Keratinocyte (primary cell): ENCODE measurements around the gene SNCG. TPM values are rescaled to one million over a fixed set of nuclear protein-coding genes. Genes with fewer than 3 reads are reported as not detected.
"Not testable (repeated sequence)": the region's sequence is repeated elsewhere in the genome, so short reads cannot be mapped to it uniquely, and the experiment has no call there.

ENCODE experiments used
- DNase-seq: peaks from one replicate; pipeline ENCODE4 v3.0.0-alpha.2; 2011; ENCODE audit warnings: low read depth, missing footprints, low spot score
- FAIRE-seq: peaks from 2 replicates; lab custom pipeline; 2011; peaks lifted over from hg19 to GRCh38; lab: Jason Lieb, UNC
- H2AFZ ChIP-seq: 2 replicates; pipeline ENCODE4 v1.6.0; 2012; ENCODE audit warnings: low read length, control low read depth, inconsistent platforms; ENCODE audit not compliant: control insufficient read depth
- H3K27ac ChIP-seq: 2 replicates; pipeline ENCODE4 v1.5.1; 2011; ENCODE audit warnings: low read length; ENCODE audit not compliant: control insufficient read depth, insufficient read depth
- H3K27me3 ChIP-seq: 3 replicates; pipeline ENCODE4 v1.6.0; 2011; ENCODE audit warnings: low read length; ENCODE audit not compliant: control insufficient read depth, insufficient read depth; ENCODE audit errors: extremely low read depth
- H3K36me3 ChIP-seq, 2 experiments: 2 replicates in 1 of 2; 3 replicates in 1 of 2; pipeline ENCODE4 v1.5.1; 2011; ENCODE audit warnings: low read length in 2 of 2, mild to moderate bottlenecking in 1 of 2; ENCODE audit not compliant: control insufficient read depth in 2 of 2, insufficient read depth in 2 of 2; ENCODE audit errors: extremely low read depth in 1 of 2
- H3K4me1 ChIP-seq: 3 replicates; pipeline ENCODE4 v1.5.1; 2011; ENCODE audit warnings: low read length; ENCODE audit not compliant: control insufficient read depth, insufficient read depth; ENCODE audit errors: extremely low read depth
- H3K4me2 ChIP-seq: 3 replicates; pipeline ENCODE4 v1.6.0; 2011; ENCODE audit warnings: low read depth, low read length; ENCODE audit not compliant: control insufficient read depth, insufficient read depth; ENCODE audit errors: extremely low read depth
- H3K4me3 ChIP-seq, 3 experiments: fragments of 200-600 bp in 1 of 3; sonication (generic) in 1 of 3; 2 replicates in 2 of 3; 3 replicates in 1 of 3; pipeline ENCODE4 v1.5.1; 2011 to 2016; ENCODE audit warnings: low read length in 3 of 3, mild to moderate bottlenecking in 3 of 3, control low read depth in 2 of 3, inconsistent platforms in 1 of 3, low read depth in 1 of 3, mixed read lengths in 1 of 3, mixed run types in 1 of 3, moderate library complexity in 1 of 3; ENCODE audit not compliant: control insufficient read depth in 2 of 3, insufficient read depth in 2 of 3; ENCODE audit errors: extremely low read depth in 1 of 3
- H3K79me2 ChIP-seq: 2 replicates; pipeline ENCODE4 v1.6.0; 2012; ENCODE audit warnings: low read length; ENCODE audit not compliant: control insufficient read depth, insufficient read depth
- H3K9ac ChIP-seq: 3 replicates; pipeline ENCODE4 v1.6.0; 2011; ENCODE audit warnings: low read length; ENCODE audit not compliant: control insufficient read depth, insufficient read depth; ENCODE audit errors: extremely low read depth
- H3K9me1 ChIP-seq: 3 replicates; pipeline ENCODE4 v1.6.0; 2011; ENCODE audit warnings: low read length; ENCODE audit not compliant: control insufficient read depth, insufficient read depth; ENCODE audit errors: extremely low read depth
- H3K9me3 ChIP-seq: 2 replicates; pipeline ENCODE4 v1.5.1; 2012; ENCODE audit warnings: low read depth, low read length; ENCODE audit not compliant: control insufficient read depth
- H4K20me1 ChIP-seq: 3 replicates; pipeline ENCODE4 v1.6.0; 2011; ENCODE audit warnings: low read length; ENCODE audit not compliant: control insufficient read depth, insufficient read depth; ENCODE audit errors: extremely low read depth
- EZH2 ChIP-seq: IDR thresholded peaks from one replicate; pipeline ENCODE4 v1.6.1; 2012; ENCODE audit warnings: inconsistent platforms, mild to moderate bottlenecking, low read length, moderate library complexity
- dilution Hi-C: fragments of 300-500 bp; cut with MboI; formaldehyde crosslinking; loops from one replicate; pipeline ENCODE4 v1.7.0; 2020; ENCODE audit warnings: low sequenced_read_pairs; ENCODE audit not compliant: extremely low pct_ligation_motif_present
- polyA plus RNA-seq, 5 experiments: library from polyadenylated mRNA; depleted of rRNA in 3 of 5; stranded (reverse) in 3 of 5; stranded (forward) in 1 of 5; unstranded in 1 of 5; fragments of >200 nt; gene quantifications; 1 replicate in 1 of 5; 2 replicates in 3 of 5; 3 replicates in 1 of 5; pipeline versions ENCODE4 v1.2.1 to v1.2.3, GENCODE V29; 2011 to 2012; ENCODE audit warnings: missing spikeins in 2 of 5, low read depth in 1 of 5, low replicate concordance in 1 of 5
- TF ChIP-seq, protein P1 (sequence below), 3 experiments: IDR thresholded peaks in 1 of 3; conservative IDR thresholded peaks in 1 of 3; optimal IDR thresholded peaks in 1 of 3; 2 replicates in 2 of 3; 3 replicates in 1 of 3; pipeline versions ENCODE3 to v1.5.1; 2011; ENCODE audit warnings: low read length in 3 of 3, mild to moderate bottlenecking in 3 of 3, moderate library complexity in 2 of 3, control low read depth in 1 of 3, inconsistent platforms in 1 of 3; ENCODE audit not compliant: insufficient read depth in 2 of 3; ENCODE audit errors: extremely low read depth in 1 of 3

SNCG gene
- polyA plus RNA-seq, 1 donor (not counting 4 experiments of a cell fraction or from before 2014, with no cell fraction given): 6.8 TPM

- FAIRE-seq: no peak
- Histone ChIP-seq H3K36me3 (no peaks in the 10 kb centered on the region), H3K27ac (no peak overlapping the region), H3K9ac (no peak overlapping the region), H4K20me1 (no peaks in the 10 kb centered on the region), H3K4me3 (no peak overlapping the region), H3K9me1 (no peaks in the 10 kb centered on the region), H3K4me1 (no peaks in the 10 kb centered on the region), H3K9me3 (no peaks in the 10 kb centered on the region), H3K4me2 (no peak overlapping the region), H3K27me3 (no peaks in the 10 kb centered on the region), H2AFZ (no peak overlapping the region), H3K79me2 (no peaks in the 10 kb centered on the region)
- TF ChIP-seq, protein P1, sequence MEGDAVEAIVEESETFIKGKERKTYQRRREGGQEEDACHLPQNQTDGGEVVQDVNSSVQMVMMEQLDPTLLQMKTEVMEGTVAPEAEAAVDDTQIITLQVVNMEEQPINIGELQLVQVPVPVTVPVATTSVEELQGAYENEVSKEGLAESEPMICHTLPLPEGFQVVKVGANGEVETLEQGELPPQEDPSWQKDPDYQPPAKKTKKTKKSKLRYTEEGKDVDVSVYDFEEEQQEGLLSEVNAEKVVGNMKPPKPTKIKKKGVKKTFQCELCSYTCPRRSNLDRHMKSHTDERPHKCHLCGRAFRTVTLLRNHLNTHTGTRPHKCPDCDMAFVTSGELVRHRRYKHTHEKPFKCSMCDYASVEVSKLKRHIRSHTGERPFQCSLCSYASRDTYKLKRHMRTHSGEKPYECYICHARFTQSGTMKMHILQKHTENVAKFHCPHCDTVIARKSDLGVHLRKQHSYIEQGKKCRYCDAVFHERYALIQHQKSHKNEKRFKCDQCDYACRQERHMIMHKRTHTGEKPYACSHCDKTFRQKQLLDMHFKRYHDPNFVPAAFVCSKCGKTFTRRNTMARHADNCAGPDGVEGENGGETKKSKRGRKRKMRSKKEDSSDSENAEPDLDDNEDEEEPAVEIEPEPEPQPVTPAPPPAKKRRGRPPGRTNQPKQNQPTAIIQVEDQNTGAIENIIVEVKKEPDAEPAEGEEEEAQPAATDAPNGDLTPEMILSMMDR (optimal IDR thresholded peaks at IDR 0.05 in 1 of 3, IDR thresholded peaks at IDR 0.05 in 1 of 3, conservative IDR thresholded peaks at IDR 0.05 in 1 of 3; ENCODE audit: extremely low read depth in 1 of 3, insufficient read depth in 2 of 3, low read length in 3 of 3): no peak
- no peak for TF ChIP-seq EZH2
- no peak for DNase-seq
- dilution Hi-C loops: no loop called here
These were observed 34.1 kb downstream of the SNCG start for GRCh38 chr10:86992456-86992855.

DNA sequence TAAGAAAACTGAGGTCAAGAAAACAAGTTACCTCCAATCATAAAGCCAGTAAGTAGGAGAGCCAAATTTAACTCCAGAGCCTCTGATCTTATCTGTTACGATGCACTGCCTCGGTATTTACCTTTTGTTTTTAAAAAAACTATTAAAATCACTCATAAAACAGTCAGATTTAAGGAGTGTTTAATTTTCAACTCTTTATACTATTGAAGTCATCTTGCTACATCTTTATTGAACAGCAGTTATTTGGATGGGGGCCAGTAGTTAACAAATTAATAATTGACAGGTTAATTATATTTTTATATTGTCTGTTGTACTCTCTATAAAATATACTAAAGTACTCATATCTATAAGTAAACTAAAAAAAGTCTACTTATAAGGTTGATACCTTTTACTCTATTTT is 34.5 kb downstream of the SNCG start:
- H2AFZ ChIP-seq: no peak overlapping the region
- dilution Hi-C loops: no loop called here
- H3K79me2 ChIP-seq: no peaks in the 10 kb centered on the region
- H3K27me3 ChIP-seq: no peaks in the 10 kb centered on the region
- H3K4me3 ChIP-seq: no peak overlapping the region
- no peaks in the 10 kb centered on the region for H3K9me1 ChIP-seq
- no peak overlapping the region for H3K9ac ChIP-seq
- H3K27ac ChIP-seq: no peak overlapping the region
- no peak for DNase-seq
- H3K4me2 ChIP-seq: no peak overlapping the region
- H3K36me3 ChIP-seq: no peaks in the 10 kb centered on the region
- TF ChIP-seq, protein P1 (optimal IDR thresholded peaks at IDR 0.05 in 1 of 3, IDR thresholded peaks at IDR 0.05 in 1 of 3, conservative IDR thresholded peaks at IDR 0.05 in 1 of 3; ENCODE audit: extremely low read depth in 1 of 3, insufficient read depth in 2 of 3, low read length in 3 of 3): no peak
- no peak for TF ChIP-seq EZH2
- no peaks in the 10 kb centered on the region for H3K9me3 ChIP-seq
- FAIRE-seq: no peak
- no peaks in the 10 kb centered on the region for H4K20me1 ChIP-seq
- H3K4me1 ChIP-seq: no peaks in the 10 kb centered on the region

- H3K9me1 ChIP-seq, H3K79me2 ChIP-seq, H3K27me3 ChIP-seq, H4K20me1 ChIP-seq, H3K27ac ChIP-seq, H3K4me2 ChIP-seq, H3K4me1 ChIP-seq, H3K36me3 ChIP-seq, H3K4me3 ChIP-seq, H3K9ac ChIP-seq, FAIRE-seq, H2AFZ ChIP-seq, dilution Hi-C loops, H3K9me3 ChIP-seq, DNase-seq: not testable (repeated sequence)
These were observed 41.5 kb downstream of the SNCG start for GRCh38 chr10:86999802-87000403.
